A549 (cell line): ENCODE results near the gene P3H1. TPM values are rescaled to one million over a fixed set of nuclear protein-coding genes. Genes with fewer than 3 reads are reported as not detected.

Experiments
- ATAC-seq, 2 experiments: fragments of 200-7000 bp in 1 of 2; fragments of >200 bp in 1 of 2; cut with Nextera tagmentation in 1 of 2; cut with Tn5 transposase in 1 of 2; 3 replicates each; pipeline versions ENCODE4 v1.8.0 to v1.9.1; 2018 to 2020; ENCODE audit warnings: mild to moderate bottlenecking in 1 of 2, moderate library complexity in 1 of 2
- CTCF ChIA-PET: fragments of 300-600 bp; sonication (Branson Sonifier 250); formaldehyde crosslinking; extraction: SDS; loops from one replicate; lab custom pipeline; 2021; ENCODE audit warnings: antibody characterized with exemption, inconsistent platforms; lab: Yijun Ruan, JAX
- POLR2A ChIA-PET: fragments of 350-600 bp; formaldehyde crosslinking; extraction: SDS; loops from one replicate; lab custom pipeline; 2021; ENCODE audit warnings: antibody characterized with exemption, inconsistent platforms; lab: Yijun Ruan, JAX
- DNase-seq, 2 experiments: peaks; one replicate each; pipeline versions ENCODE4 v3.0.0 to v3.0.0-alpha.2; 2011 to 2016; ENCODE audit warnings: low read depth in 1 of 2, low spot score in 1 of 2
- FAIRE-seq: peaks from 2 replicates; lab custom pipeline; 2011; peaks lifted over from hg19 to GRCh38; lab: Jason Lieb, UNC
- H3K27ac ChIP-seq, 2 experiments: fragments of >200 bp; sonication (Bioruptor Twin); formaldehyde crosslinking; 3 replicates each; pipeline ENCODE4 v1.5.1; 2016 to 2017
- H3K4me1 ChIP-seq: fragments of >200 bp; sonication (Bioruptor Twin); formaldehyde crosslinking; 3 replicates; pipeline ENCODE4 v1.6.1; 2016
- H3K4me2 ChIP-seq: fragments of >200 bp; sonication (Bioruptor Twin); formaldehyde crosslinking; 3 replicates; pipeline ENCODE4 v1.6.1; 2016
- H3K4me3 ChIP-seq: fragments of >200 bp; sonication (Bioruptor Twin); formaldehyde crosslinking; 3 replicates; pipeline ENCODE4 v1.5.1; 2016
- H3K9me3 ChIP-seq: fragments of >200 bp; sonication (Bioruptor Twin); formaldehyde crosslinking; 3 replicates; pipeline ENCODE4 v1.6.1; 2016
- BHLHE40 ChIP-seq: IDR thresholded peaks from 2 replicates; pipeline ENCODE4 v1.6.1; 2012; ENCODE audit warnings: low read depth, low read length, inconsistent platforms
- CBX8 ChIP-seq: fragments of 200-600 bp; sonication (generic); IDR thresholded peaks from 2 replicates; pipeline ENCODE4 v1.6.1; 2016
- EHF ChIP-seq: fragments of 250-450 bp; sonication (Bioruptor Pico); IDR thresholded peaks from 2 replicates; pipeline ENCODE4 v1.5.0; 2020; ENCODE audit warnings: mild to moderate bottlenecking
- FOSL2 ChIP-seq, 2 experiments: fragments of 450-650 bp in 1 of 2; fragments of >200 bp in 1 of 2; sonication (Bioruptor Twin) in 1 of 2; formaldehyde crosslinking; IDR thresholded peaks; 2 replicates each; pipeline versions ENCODE4 v1.5.0 to v1.6.1; 2016 to 2020; ENCODE audit warnings: mild to moderate bottlenecking in 1 of 2, moderate library complexity in 1 of 2
- HEYL ChIP-seq: fragments of 250-450 bp; sonication (Bioruptor Pico); IDR thresholded peaks from 2 replicates; pipeline ENCODE4 v1.8.0; 2021; ENCODE audit warnings: mild to moderate bottlenecking, moderate library complexity
- KDM5A ChIP-seq: fragments of 200-600 bp; sonication (generic); IDR thresholded peaks from 2 replicates; pipeline ENCODE4 v1.6.1; 2016; ENCODE audit warnings: antibody characterized with exemption, mild to moderate bottlenecking
- NPAS2 ChIP-seq: fragments of 250-450 bp; sonication (Bioruptor Pico); IDR thresholded peaks from 2 replicates; pipeline ENCODE4 v1.8.0; 2022; ENCODE audit warnings: mild to moderate bottlenecking, moderate library complexity, borderline replicate concordance
- RAD21 ChIP-seq, 2 experiments: fragments of >200 bp in 1 of 2; sonication (Bioruptor Twin) in 1 of 2; formaldehyde crosslinking in 1 of 2; IDR thresholded peaks in 1 of 2; conservative IDR thresholded peaks in 1 of 2; 2 replicates in 1 of 2; 3 replicates in 1 of 2; pipeline ENCODE4 v1.6.1; 2012 to 2018; ENCODE audit warnings: inconsistent platforms in 1 of 2
- RCOR1 ChIP-seq: fragments of 150-350 bp; IDR thresholded peaks from 2 replicates; pipeline ENCODE4 v1.6.1; 2014; ENCODE audit warnings: antibody characterized with exemption, low read length, low read depth
- SMC3 ChIP-seq: fragments of >200 bp; sonication (Bioruptor Twin); formaldehyde crosslinking; IDR thresholded peaks from 3 replicates; pipeline ENCODE4 v1.6.1; 2018; ENCODE audit warnings: inconsistent platforms
- ZSCAN20 ChIP-seq: fragments of 250-450 bp; sonication (Bioruptor Pico); IDR thresholded peaks from 2 replicates; pipeline ENCODE4 v1.8.0; 2022; ENCODE audit warnings: mild to moderate bottlenecking, moderate library complexity
- WGBS: methylation state at CpG from one replicate; pipeline ENCODE4 v1.1.6; 2017; ENCODE audit errors: missing lambda C conversion rate; 5-methylcytosine and 5-hydroxymethylcytosine counted together
- polyA plus RNA-seq, 4 experiments: library from polyadenylated mRNA; depleted of rRNA in 3 of 4; stranded (reverse); fragments of >200 nt; fragmentation: RNase III in 1 of 4; extraction: RNeasy Plus Mini Kit Qiagen cat#74134 plus additional on column Dnase treatment in 1 of 4; gene quantifications; 2 replicates in 3 of 4; 3 replicates in 1 of 4; pipeline ENCODE4 v1.2.3, GENCODE V29; 2011 to 2017
- TF ChIP-seq, protein P1 (sequence below): fragments of 250-450 bp; sonication (Bioruptor Pico); IDR thresholded peaks from 2 replicates; pipeline ENCODE4 v1.5.0; 2021; ENCODE audit warnings: mild to moderate bottlenecking, moderate library complexity, borderline replicate concordance
- TF ChIP-seq, protein P2 (sequence below): fragments of >200 bp; sonication (Bioruptor Twin); formaldehyde crosslinking; IDR thresholded peaks from 3 replicates; pipeline ENCODE4 v1.5.1; 2016

Gene P3H1
- polyA plus RNA-seq, 2 of the 4 experiments (the other 2 are of a cell fraction) = 27.3 to 30.3 TPM

DNA sequence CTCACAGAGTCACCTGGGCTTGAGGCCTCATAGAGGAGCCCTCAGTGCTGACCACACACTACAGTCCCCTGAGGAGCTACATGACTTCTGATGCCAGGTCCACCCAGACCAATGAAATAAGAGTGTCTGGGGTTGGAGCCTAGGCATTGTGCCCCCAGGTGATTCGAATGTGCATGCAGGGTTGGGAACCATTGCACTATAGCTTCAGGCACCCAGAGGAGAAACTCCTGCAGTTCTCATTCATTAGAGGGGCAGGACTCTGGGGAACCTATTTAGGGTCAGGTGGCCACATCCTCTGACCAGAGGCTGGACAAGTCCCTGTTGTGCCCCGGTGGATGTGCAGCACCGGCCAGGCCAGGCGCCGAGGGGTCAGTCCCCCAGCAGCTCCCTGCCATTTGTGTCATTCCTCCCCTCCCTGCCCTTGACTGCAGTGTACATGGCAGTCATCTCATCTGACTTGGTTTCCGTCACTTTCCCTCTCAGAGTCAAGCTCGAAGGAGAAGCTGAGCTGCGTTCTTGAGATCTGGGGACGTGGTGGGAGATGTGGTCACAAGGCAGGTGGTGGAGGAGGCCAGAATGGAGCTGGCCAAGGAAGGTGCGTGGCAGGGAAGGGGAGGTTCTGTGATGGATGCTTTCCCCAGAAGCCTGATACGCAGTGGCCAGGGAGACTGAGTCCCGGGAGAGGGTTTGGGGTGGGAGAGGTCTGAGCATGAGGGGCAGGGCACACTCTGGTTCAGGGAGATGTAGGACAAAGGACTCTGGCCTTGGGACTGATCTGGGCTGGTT lies 33.2 kb downstream of the P3H1 start (continued):
- TF ChIP-seq SMC3 (no peak), KDM5A (no peak), FOSL2 (IDR thresholded peaks at IDR 0.05) (no peak), FOSL2 (CRISPR knock-in tag; IDR thresholded peaks at IDR 0.05) (no peak)

DNA sequence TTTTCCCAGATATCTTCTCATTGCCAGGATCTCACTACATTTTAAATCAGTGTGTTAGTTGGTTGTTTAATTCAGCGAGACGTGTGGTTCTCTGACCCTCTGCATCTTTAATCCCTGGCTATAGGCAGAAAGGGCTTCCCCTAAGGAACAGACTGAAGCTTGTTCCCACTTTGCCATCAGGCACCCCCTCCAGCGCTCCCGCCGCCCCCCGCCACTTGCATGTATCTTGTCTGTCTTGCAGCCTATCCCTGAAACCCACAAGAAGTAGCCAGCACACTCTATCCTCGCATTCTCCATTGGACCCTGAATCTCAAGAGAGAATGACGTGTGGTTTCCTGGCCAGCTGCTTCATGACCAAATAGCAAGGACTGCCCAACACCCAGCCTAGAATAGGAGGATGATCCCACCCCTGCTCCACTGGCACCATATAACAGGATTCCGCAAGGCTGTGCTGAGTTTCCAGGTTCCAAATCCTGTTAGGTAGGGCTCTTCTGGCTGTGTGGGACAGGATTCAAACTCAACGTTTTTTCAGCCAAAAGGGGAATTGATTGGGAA lies 34.6 kb downstream of the P3H1 start:
- DNase-seq (no peak), ATAC-seq (no peak), FAIRE-seq (no peak)
- H3K9me3 ChIP-seq = no peaks in the 10 kb centered on the region
- H3K4me2 ChIP-seq = no peak overlapping the region
- POLR2A ChIA-PET = no interaction called here
- H3K4me3 ChIP-seq = no peak overlapping the region
- CTCF ChIA-PET = interaction anchor here (0.6 to 1.8 kb wide), 4 partner anchors 14 to 341 kb away, joined by 3 to 5 read pairs (median 4); no protein-coding TSS in a partner anchor
- no peak overlapping the region for H3K27ac ChIP-seq
- 0 out of 3 replicates have a peak, but pooled peaks cover 3% of the 10 kb centered on the region for H3K4me1 ChIP-seq
- WGBS = 74% methylated on average over 10 of the region's 10 CpGs
- TF ChIP-seq CBX8 (no peak), NPAS2 (no peak), HEYL (CRISPR knock-in tag) (no peak), ZSCAN20 (CRISPR knock-in tag) (no peak)
- TF ChIP-seq, protein P1, sequence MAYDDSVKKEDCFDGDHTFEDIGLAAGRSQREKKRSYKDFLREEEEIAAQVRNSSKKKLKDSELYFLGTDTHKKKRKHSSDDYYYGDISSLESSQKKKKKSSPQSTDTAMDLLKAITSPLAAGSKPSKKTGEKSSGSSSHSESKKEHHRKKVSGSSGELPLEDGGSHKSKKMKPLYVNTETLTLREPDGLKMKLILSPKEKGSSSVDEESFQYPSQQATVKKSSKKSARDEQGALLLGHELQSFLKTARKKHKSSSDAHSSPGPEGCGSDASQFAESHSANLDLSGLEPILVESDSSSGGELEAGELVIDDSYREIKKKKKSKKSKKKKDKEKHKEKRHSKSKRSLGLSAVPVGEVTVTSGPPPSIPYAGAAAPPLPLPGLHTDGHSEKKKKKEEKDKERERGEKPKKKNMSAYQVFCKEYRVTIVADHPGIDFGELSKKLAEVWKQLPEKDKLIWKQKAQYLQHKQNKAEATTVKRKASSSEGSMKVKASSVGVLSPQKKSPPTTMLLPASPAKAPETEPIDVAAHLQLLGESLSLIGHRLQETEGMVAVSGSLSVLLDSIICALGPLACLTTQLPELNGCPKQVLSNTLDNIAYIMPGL (CRISPR knock-in tag) = no peak

DNA sequence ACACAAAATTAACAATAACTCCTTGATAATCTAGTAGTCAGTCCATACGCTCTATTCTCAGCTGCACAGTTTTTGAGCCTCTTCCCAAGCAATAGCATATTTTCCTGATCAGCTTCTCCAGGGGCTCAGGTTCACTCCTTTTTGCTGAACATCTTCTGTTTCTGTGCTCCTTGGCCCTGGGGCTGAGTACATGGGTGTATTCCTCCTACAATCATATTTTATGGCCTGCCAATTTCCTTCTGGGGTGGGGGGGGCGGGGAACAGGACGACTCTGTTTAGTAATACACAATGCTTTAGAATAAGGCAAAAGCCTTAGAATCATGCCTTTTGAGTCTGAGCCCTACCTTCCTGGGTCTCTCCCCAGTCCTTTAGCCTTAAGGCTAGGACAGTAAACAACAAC lies 35.2 kb downstream of the P3H1 start:
- POLR2A ChIA-PET = no interaction called here
- FAIRE-seq = no peak

DNA sequence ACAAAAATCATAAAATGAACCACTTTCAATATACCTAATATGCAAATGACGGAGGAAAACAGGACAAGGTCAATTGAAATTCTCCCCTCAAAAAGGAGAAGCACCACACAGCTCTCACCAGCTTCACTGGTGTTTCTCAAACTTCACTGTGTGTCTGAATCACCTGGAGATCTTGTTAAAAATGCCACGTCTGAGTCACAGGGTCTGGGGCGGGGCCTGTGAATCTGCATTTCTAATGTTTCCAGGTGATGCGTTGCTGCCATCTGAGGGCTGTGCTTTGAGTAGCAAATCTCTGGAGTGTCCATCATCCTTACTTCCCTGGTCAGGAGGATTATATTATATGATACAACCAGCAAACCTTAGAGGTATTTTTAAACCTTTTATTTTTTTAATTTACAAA lies 35.8 kb downstream of the P3H1 start:
- ChIA-PET POLR2A (no interaction called here), CTCF (interaction anchor here (0.7 to 1.2 kb wide), 2 partner anchors 16 to 382 kb away, joined by 3 read pairs; no protein-coding TSS in a partner anchor)

More for the DNA sequence above, 35.2 kb downstream of the P3H1 start:
- ATAC-seq (no peak), DNase-seq (no peak)
- no peaks in the 10 kb centered on the region for H3K9me3 ChIP-seq
- 73% methylated on average over 2 of the region's 3 CpGs for WGBS
- 0 out of 3 replicates have a peak, but pooled peaks cover 3% of the 10 kb centered on the region for H3K4me1 ChIP-seq
- H3K27ac ChIP-seq = no peak overlapping the region
- CTCF ChIA-PET = interaction anchor here (0.6 to 1.8 kb wide), 4 partner anchors 15 to 342 kb away, joined by 3 to 5 read pairs (median 4); no protein-coding TSS in a partner anchor
- no peak overlapping the region for H3K4me2 ChIP-seq
- H3K4me3 ChIP-seq = no peak overlapping the region
- TF ChIP-seq RCOR1 (no peak), BHLHE40 (no peak)

More for the DNA sequence above, 35.8 kb downstream of the P3H1 start:
- 0 out of 3 replicates have a peak, but pooled peaks cover 3% of the 10 kb centered on the region for H3K4me1 ChIP-seq
- FAIRE-seq (no peak), DNase-seq (peak in 1 of 2 experiments; percentile 36), ATAC-seq (no peak)
- no peak overlapping the region for H3K4me3 ChIP-seq
- TF ChIP-seq SMC3 = peak; percentile 21; the same call in 1 of the 3 replicates
- TF ChIP-seq EHF = no peak
- TF ChIP-seq, protein P2, sequence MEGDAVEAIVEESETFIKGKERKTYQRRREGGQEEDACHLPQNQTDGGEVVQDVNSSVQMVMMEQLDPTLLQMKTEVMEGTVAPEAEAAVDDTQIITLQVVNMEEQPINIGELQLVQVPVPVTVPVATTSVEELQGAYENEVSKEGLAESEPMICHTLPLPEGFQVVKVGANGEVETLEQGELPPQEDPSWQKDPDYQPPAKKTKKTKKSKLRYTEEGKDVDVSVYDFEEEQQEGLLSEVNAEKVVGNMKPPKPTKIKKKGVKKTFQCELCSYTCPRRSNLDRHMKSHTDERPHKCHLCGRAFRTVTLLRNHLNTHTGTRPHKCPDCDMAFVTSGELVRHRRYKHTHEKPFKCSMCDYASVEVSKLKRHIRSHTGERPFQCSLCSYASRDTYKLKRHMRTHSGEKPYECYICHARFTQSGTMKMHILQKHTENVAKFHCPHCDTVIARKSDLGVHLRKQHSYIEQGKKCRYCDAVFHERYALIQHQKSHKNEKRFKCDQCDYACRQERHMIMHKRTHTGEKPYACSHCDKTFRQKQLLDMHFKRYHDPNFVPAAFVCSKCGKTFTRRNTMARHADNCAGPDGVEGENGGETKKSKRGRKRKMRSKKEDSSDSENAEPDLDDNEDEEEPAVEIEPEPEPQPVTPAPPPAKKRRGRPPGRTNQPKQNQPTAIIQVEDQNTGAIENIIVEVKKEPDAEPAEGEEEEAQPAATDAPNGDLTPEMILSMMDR = 0 out of 3 replicates have a peak, but pooled peaks have one; percentile 18
- peak; percentile 44 to 51; a peak in 4 of 5 replicates for TF ChIP-seq RAD21 (conservative IDR thresholded peaks at IDR 0.05 in 1 of 2, IDR thresholded peaks at IDR 0.05 in 1 of 2)
- TF ChIP-seq FOSL2 (IDR thresholded peaks at IDR 0.05) = no peak
- TF ChIP-seq FOSL2 (CRISPR knock-in tag; IDR thresholded peaks at IDR 0.05) = peak; percentile 30; the same call in 1 of the 2 replicates
- 53% methylated on average over 4 of the region's 4 CpGs for WGBS
- H3K9me3 ChIP-seq = no peaks in the 10 kb centered on the region
- H3K27ac ChIP-seq = no peak overlapping the region
- no peak overlapping the region for H3K4me2 ChIP-seq
